A673 (cell line): ENCODE measurements around the gene UNC13B. TPM values are rescaled to one million over a fixed set of nuclear protein-coding genes. Genes with fewer than 3 reads are reported as not detected.

Experiments used
- BruUV-seq: library from RNA; stranded (reverse); fragments of 400-500 nt; replicated peaks from 2 replicates; lab custom pipeline; 2021; lab: Mats Ljungman, UMichigan
- CTCF ChIA-PET: fragments of 300-600 bp; sonication (Branson Sonifier 250); formaldehyde crosslinking; loops from one replicate; lab custom pipeline; 2022; ENCODE audit warnings: antibody characterized with exemption; lab: Charles Lee
- POLR2A ChIA-PET: fragments of 300-600 bp; sonication (Branson Sonifier 250); formaldehyde crosslinking; loops from one replicate; lab custom pipeline; 2022; ENCODE audit warnings: antibody characterized with exemption; ENCODE audit not compliant: low non-redundant PET; lab: Charles Lee
- DNase-seq: peaks from one replicate; pipeline ENCODE4 v3.0.0-alpha.2; 2015; ENCODE audit warnings: low spot score
- H3K27ac ChIP-seq: fragments of 200-600 bp; sonication (generic); 2 replicates; pipeline ENCODE4 v1.5.1; 2016; ENCODE audit warnings: mixed run types, low read depth, mild to moderate bottlenecking, mixed read lengths, antibody characterized with exemption, low read length; ENCODE audit not compliant: poor library complexity, severe bottlenecking
- H3K27me3 ChIP-seq: fragments of 200-600 bp; sonication (generic); replicated peaks from 2 replicates; pipeline ENCODE4 v1.6.1; 2017; ENCODE audit warnings: mixed run types, low read depth, mild to moderate bottlenecking, mixed read lengths, antibody characterized with exemption, low read length; ENCODE audit not compliant: insufficient read depth, poor library complexity
- H3K36me3 ChIP-seq: fragments of 200-600 bp; sonication (generic); 2 replicates; pipeline ENCODE4 v1.6.1; 2016; ENCODE audit warnings: mixed run types, mild to moderate bottlenecking, mixed read lengths, antibody characterized with exemption, low read length; ENCODE audit not compliant: insufficient read depth, poor library complexity, severe bottlenecking
- H3K4me1 ChIP-seq: fragments of 200-600 bp; sonication (generic); 2 replicates; pipeline ENCODE4 v1.6.1; 2017; ENCODE audit warnings: mixed run types, mild to moderate bottlenecking, mixed read lengths, antibody characterized with exemption, low read length; ENCODE audit not compliant: insufficient read depth, poor library complexity, severe bottlenecking
- H3K4me3 ChIP-seq: fragments of 200-600 bp; sonication (generic); 2 replicates; pipeline ENCODE4 v1.5.1; 2016; ENCODE audit warnings: low read depth, mixed run types, mild to moderate bottlenecking, mixed read lengths, low read length; ENCODE audit not compliant: poor library complexity, severe bottlenecking
- H3K9me3 ChIP-seq: fragments of 200-600 bp; sonication (generic); 2 replicates; pipeline ENCODE4 v1.6.1; 2016; ENCODE audit warnings: mixed run types, low read depth, mild to moderate bottlenecking, mixed read lengths, antibody characterized with exemption, low read length; ENCODE audit not compliant: poor library complexity, severe bottlenecking
- EZH2 ChIP-seq: fragments of 200-600 bp; sonication (generic); IDR thresholded peaks from 2 replicates; pipeline ENCODE4 v1.6.1; 2017; ENCODE audit warnings: borderline replicate concordance, low read depth, mild to moderate bottlenecking, mixed read lengths, antibody characterized with exemption, low read length; ENCODE audit not compliant: poor library complexity, severe bottlenecking
- intact Hi-C: fragments of 100-400 bp; cut with micrococcal nuclease; formaldehyde crosslinking; loops from one replicate; pipeline ENCODE4 v1.10.0; 2022; ENCODE audit not compliant: unreplicated experiment
- total RNA-seq: library from RNA; stranded (reverse); gene quantifications from 2 replicates; pipeline ENCODE4 v1.2.3, GENCODE V29; 2021
- TF ChIP-seq, protein P1 (sequence below): fragments of 300-800, 200-600 bp; sonication (generic); conservative IDR thresholded peaks from 2 replicates; pipeline ENCODE4 v1.5.1; 2017; ENCODE audit warnings: low read depth, mild to moderate bottlenecking, antibody characterized with exemption, low read length, moderate library complexity, mixed read lengths

The UNC13B gene
- total RNA-seq, 1 experiment from 2014 or later: 19.8 TPM

DNA sequence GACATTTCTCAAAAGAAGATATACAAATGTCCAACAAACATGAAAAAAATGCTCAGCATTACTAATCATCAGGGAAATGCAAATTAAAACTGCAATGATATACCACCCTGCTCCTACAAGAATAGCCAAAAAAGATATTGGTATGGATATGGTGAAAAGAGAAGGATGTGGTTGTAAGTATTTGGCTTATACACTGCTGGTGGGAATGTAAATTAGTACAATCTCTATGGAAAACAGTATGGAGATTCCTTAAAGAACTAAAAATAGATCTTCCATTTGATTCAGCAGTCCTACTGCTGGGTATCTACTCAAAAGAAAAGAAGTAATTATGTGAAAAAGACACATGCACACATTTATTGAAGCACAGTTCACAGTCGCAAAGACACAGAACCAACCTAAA, 260.5 kb downstream of the UNC13B start:
- Histone ChIP-seq H3K27ac (no peak overlapping the region), H3K36me3 (no peaks in the 10 kb centered on the region), H3K27me3 (no peaks in the 10 kb centered on the region), H3K9me3 (no peaks in the 10 kb centered on the region), H3K4me3 (no peak overlapping the region), H3K4me1 (no peaks in the 10 kb centered on the region)
- no TSS peak for BruUV-seq
- intact Hi-C loops: no loop called here
- TF ChIP-seq, protein P1, sequence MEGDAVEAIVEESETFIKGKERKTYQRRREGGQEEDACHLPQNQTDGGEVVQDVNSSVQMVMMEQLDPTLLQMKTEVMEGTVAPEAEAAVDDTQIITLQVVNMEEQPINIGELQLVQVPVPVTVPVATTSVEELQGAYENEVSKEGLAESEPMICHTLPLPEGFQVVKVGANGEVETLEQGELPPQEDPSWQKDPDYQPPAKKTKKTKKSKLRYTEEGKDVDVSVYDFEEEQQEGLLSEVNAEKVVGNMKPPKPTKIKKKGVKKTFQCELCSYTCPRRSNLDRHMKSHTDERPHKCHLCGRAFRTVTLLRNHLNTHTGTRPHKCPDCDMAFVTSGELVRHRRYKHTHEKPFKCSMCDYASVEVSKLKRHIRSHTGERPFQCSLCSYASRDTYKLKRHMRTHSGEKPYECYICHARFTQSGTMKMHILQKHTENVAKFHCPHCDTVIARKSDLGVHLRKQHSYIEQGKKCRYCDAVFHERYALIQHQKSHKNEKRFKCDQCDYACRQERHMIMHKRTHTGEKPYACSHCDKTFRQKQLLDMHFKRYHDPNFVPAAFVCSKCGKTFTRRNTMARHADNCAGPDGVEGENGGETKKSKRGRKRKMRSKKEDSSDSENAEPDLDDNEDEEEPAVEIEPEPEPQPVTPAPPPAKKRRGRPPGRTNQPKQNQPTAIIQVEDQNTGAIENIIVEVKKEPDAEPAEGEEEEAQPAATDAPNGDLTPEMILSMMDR: no peak
- TF ChIP-seq EZH2: no peak
- ChIA-PET POLR2A (no interaction called here), CTCF (no interaction called here)
- DNase-seq: no peak

DNA sequence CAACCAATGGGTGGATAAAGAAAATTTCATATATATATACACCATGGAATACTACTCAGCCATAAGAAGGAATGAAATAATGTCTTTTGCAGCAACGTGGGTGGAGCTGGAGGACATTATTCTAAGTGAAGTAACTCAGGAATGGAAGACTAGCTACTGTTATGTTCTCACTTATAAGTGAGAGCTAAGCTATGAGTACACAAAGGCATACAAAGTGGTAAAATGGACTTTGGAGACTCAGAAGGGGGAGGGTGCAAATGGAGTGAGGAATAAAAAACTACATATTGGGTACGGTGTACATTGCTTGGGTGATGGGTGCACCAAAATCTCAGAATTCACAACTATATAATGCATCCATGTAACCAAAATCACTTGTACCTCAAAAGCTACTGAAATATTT, 260.9 kb downstream of the UNC13B start:
- H3K9me3 ChIP-seq: no peaks in the 10 kb centered on the region
- intact Hi-C loops: no loop called here
- CTCF ChIA-PET: no interaction called here
- no peaks in the 10 kb centered on the region for H3K27me3 ChIP-seq
- H3K4me3 ChIP-seq: no peak overlapping the region
- no peak for DNase-seq
- H3K27ac ChIP-seq: no peak overlapping the region
- BruUV-seq: no TSS peak
- TF ChIP-seq, protein P1: no peak
- no peak for TF ChIP-seq EZH2
- POLR2A ChIA-PET: no interaction called here
- H3K4me1 ChIP-seq: no peaks in the 10 kb centered on the region
- H3K36me3 ChIP-seq: no peaks in the 10 kb centered on the region

DNA sequence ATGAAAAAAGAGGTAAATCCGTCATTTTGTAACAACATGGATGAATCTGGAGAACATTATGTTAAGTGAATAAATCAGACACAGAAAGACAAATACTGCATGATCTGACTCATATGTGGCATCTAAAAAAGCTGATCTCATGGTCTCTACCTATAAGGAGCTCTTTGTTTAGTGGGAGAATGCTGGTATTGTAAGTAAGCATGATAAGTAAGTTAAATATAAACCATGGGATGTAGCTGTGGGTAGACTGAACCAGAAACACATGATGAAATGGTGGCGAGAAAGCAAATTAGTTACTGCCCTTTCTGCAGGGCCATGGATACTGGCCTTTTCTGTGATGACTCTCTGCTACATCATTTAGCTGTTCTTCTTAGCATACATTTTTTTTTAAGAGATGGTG, 261.7 kb downstream of the UNC13B start:
- BruUV-seq: no TSS peak
- intact Hi-C loops: no loop called here

More for the DNA sequence above, 261.7 kb downstream of the UNC13B start:
- TF ChIP-seq EZH2: no peak
- TF ChIP-seq, protein P1: no peak
- DNase-seq: no peak
- ChIA-PET CTCF (no interaction called here), POLR2A (no interaction called here)
- H3K27ac ChIP-seq: no peak overlapping the region
- no peaks in the 10 kb centered on the region for H3K4me1 ChIP-seq
- H3K4me3 ChIP-seq: no peak overlapping the region
- H3K9me3 ChIP-seq: no peaks in the 10 kb centered on the region
- no peaks in the 10 kb centered on the region for H3K36me3 ChIP-seq
- H3K27me3 ChIP-seq: no peaks in the 10 kb centered on the region
